Brain pericyte (primary cell): ENCODE measurements around the gene SLMAP.

ENCODE experiments used
- DNase-seq: peaks from one replicate; pipeline ENCODE4 v3.0.0-alpha.2; 2012; ENCODE audit warnings: low read depth, low spot score

The SLMAP gene

DNA sequence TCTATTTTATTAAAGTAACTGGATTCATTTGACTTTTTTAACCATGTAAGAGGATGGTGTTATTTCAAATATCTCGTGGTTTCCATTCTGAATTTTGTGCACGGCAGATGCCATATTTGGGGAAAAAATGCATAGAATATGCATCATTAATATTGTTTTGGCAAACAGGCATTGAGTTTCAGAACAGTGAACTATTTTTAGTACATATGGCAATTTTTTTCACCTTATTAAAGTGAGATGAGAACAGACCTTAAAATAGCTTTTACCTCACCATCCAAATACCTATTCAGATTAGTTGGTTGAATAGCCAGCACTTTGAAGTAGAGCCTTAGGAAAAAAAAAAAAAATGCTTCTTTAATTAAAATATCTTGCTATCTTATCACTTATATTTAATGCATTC is 134.8 kb downstream of the SLMAP start:
- no peak for DNase-seq

DNA sequence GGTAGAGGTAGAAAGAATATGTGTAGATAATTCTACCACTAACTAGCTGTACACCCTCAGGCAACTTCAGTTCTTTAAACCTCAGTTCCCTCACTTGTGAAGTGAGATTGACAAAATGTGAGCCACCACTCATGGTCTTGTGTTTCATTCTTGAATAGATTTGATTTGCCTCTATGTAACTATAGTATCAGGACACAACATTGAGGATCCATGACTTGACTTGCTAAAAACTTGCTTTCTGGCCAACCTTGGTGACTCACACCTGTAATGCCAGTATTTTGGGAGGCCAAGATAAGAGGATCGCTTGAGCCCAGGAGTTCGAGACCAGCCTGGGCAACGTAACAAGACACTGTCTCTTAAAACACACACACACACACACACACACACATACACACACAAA is 136.3 kb downstream of the SLMAP start:
- no peak for DNase-seq

DNA sequence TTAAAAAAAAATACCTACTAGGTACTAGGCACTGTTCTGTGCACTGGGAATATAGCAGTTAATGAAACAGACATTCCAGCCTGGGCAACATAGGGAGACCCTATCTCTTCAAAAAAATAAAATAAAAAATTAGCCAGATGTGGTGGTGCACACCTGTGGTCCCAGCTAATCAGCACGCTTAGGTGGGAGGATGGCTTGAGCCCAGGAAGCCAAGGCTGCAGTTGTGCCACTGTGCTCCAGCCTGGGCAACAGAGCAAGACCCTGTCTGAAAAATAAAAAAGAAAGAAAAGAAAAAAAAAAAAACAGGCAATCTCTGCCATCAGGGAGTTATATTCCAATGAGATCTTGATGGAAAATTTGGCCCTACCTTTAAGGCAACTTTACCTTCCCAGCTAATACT is 137.0 kb downstream of the SLMAP start:
- DNase-seq: no peak

DNA sequence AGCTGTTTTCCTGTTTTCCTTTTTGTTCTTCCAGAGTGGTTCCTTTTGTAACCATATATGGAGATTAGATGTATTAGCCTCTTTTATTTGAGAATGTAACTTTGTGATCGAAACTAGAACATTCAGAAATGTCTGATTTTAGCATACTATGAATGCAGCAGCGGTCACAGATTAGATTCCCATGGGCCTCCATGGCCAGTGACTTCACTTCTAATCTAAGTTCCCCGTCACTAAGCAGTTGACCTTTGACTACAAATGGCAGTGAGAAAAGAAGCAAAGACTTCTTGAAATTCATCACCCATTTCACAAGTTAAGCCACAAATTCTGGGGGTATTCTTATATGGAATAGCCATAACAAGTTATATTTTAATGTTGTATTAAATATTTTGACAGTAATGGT is 137.6 kb downstream of the SLMAP start:
- no peak for DNase-seq

DNA sequence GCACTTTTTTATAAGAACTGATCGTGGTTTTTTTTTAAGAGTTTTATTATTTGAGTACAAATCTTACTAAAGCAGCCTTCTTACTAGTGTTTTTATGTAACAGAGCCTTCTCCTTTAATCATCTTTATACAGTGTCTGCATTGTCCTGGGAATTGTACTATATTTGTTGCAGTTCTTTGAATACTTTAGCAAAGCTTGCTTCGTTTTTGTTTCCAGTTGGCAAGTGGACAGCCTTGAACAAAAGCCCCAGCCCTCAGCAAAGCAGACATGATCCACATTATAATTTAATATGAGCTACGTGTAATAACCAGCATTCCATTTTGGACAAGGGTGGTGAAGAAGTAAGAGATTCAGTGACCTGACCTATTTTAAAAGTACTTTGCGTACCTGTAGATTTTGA is 139.9 kb downstream of the SLMAP start:
- DNase-seq: no peak

DNA sequence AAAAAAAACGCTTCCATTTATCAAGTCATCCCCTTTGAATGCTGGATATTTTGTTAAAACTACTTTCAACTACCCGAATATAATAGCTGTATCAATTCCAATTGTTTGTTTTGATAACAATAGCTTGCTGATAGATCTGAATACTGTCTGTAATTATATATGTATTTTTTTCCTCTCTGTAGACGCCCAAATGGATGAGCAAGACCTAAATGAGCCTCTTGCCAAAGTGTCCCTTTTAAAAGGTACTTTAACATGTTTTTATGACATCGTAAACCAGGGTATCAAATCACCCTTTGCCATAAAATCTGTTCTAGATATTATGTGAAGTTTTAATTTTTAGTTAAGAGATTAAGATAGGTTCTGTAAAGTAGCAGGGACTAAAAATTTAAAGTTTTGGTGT is 140.6 kb downstream of the SLMAP start:
- no peak for DNase-seq

DNA sequence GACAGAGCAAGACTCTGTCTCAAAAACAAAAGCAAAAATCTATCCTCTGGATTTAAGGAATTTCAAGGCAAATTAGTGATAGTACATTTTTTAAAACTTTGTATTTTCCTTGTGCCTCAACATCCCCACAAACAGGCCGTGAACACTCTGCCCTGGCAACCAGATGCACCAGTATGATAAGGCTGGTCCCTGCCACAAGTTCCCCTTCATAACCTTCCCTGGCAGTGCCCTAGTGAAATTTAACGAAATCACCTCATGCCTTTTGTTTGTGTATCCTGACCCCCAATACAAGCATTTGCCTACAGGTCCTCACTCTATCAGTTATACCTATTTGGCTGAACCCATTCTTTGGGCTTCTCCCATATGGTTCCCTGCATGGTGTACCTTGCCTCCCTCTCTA is 144.7 kb downstream of the SLMAP start:
- DNase-seq: no peak

DNA sequence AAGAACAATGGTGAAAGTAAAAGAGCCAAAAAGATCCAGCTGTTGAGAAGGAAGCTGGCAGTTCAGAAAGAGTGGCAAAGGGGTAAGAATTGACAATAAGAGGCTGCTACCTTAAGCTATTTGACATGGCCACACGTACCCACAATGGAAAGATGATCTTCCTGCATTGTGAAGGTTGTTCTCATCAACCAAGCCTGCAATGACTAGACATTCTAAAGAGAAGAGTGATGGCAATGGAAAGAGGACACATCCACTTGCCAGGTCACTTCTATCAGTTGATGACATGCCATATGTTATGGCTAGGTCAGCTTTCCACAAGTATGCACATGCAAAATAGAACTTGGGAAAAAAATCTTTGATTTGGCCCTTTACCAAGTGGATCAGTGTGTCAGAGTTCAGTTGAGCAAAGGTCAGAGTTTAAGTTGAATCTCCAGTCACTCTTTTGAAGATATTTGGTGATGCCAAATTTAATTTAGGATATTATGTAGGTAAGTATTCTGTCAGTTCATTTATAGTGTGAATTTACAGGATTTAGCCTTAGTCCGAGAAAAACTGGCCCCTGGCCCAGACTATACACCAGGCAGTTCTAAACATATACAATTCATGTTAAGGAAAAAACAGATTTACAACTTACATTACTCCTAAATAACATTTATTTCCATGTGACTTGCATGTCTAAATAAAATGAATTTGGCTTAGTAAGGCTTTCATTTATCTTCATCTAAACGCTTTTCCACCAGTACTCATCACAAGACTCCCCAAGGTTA is 147.2 kb downstream of the SLMAP start:
- no peak for DNase-seq

DNA sequence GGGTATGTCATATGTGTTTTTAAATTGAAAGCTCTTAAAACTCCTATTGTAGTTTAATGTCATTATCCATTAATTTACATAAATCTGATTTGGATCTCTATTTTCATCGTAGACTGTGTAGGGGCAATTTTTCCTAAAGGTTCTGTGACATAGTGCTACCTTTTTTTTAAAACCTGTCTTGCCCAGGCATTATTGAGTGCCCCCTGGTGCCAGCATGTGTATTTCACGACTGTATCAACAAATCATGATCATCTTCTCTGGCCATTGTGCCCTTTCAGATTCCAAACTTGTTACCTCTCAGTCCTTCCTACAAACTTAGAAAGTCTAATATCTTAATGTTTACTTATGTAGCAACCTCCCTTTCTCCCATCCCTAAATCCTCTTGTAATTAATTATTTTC is 154.9 kb downstream of the SLMAP start:
- no peak for DNase-seq

DNA sequence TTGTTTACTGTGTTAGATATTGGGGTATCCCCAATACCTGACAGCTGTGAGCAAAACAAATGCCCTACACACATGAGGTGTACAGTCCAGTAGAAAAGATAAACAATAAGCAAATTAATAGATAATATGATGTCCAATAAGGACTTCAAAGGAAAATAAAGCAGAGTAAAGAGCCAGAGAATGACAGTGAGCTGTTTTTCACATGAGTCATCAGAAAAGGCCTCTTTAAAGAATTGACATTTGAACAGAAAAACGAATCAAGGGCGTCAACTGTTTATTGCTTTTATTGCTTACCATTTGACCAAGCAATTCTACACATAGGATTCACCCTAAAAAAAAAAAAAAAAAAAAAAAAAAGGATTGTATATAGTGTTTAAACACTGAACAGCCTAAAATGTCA is 155.5 kb downstream of the SLMAP start:
- no peak for DNase-seq

DNA sequence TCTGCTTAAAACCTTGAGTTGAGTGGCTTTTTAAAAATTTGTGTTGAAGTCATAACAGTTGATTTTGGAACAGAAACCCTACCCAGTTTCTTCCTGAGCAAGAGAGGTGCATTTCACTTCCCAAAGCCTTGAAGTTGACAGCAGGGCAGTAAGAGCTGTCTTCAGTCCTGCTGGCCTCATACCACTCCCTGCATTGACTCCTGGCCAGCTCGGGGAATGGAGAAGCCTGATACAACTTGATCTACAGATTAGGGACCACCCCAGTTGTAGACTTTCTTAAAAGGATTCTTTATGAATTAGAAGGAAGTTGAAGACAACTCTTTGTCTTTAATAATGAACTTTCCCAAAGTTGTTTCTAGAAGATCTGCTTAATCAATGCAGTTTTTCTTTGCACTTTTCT is 161.5 kb downstream of the SLMAP start:
- no peak for DNase-seq

DNA sequence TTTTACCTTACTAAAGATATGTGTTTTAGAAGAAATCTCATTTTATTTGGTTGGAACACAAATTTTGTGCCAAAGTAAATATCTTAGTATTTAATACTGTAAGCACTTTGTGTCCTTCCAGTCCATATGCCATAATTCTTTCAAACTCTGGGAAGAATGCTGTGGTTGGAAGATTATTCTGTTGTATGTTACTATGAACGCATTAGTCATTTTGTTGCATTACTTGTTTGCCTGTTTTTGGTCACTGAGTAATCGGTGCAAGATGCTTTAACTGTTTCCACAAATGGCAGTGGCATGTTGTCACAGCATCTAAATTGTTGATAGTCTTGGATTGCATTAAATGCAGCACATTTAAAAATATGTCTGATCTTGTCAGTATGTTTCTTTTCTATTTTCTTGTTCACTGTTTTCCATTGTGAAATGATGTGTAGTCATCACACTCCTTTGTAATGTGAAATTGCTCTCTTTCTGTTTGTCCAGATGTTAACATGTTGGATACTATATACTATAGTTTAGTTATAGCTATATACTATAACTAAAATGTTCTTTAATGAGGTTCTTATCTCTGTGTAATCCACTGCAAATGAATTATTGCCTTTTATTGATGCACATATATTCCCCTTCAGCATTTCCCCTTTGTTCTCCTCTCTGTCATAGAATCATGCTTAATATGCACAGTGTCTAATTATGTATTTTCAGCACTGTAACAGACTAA is 162.2 kb downstream of the SLMAP start:
- DNase-seq: no peak

DNA sequence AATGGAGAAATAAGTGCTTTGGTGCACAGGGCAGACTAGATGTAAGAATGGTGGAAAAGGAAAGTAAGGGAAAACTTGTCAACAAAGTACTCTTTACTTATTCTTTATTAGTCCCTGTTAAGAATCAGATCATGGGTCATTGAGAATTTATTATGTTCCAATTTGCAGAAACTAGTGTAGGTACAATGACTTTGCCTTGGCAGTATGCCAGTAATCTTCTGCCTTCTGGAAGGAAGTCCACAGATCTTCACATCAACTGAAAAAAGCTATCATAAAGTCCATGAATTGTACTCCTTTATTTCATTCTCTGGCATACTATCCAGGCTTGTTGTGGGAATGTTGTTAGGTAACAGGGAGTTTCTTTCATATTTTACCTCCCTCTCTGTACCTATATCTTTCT is 163.9 kb downstream of the SLMAP start:
- no peak for DNase-seq

DNA sequence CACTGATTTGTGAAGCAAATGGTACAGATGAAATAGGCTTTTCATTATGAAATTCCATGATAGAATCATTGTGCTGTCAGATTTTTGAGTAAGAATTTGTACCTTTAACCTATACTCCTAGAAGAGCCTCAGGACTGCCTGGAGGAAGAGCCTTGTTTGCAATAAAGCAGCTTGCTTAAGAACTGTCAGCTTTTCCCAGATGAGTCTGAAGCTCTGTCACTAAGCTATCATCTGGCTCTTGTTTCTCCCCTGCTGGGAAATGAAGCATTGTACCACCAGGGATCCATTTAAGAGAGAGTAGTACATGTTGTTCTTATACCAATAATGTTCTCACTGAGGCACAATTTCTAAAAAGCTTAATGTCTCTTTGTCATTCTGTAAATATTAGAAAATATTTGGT is 167.0 kb downstream of the SLMAP start:
- DNase-seq: no peak

DNA sequence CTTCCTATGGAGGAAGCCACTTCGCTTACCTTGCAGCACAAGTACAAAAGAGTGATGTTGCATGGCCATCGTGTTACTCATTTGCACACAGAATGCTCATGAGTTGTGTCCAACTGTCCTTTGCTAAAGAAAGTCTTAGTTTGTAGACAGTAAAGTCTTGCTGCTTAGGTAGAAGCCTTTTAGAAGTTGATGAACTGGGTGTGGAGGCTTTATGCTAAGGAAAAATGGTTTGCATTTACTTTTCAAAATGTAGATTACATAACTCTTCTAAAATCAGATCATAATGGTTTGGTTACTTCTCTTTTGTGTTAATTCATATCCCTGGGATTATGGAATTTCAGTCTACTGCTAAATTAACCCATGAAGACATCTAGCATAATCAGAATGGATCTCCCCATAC is 167.6 kb downstream of the SLMAP start:
- no peak for DNase-seq

DNA sequence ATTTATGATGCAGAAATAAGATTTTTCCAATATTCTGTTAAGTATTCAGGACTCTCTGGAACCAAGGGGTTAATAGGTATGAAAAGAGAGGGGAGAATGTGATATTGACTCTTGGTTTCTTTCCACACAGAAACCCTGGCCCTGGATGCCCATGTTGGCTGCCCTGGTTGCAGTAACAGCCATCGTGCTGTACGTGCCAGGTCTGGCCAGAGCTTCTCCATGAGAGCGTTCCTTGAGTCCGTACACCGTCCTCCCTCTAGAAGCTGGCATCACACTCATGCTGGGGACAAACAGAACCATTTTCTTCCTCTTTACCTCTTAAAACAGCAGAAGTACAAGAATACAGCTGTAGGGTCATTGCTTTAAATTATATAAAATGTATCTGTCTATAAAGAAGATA is 171.1 kb downstream of the SLMAP start:
- no peak for DNase-seq

DNA sequence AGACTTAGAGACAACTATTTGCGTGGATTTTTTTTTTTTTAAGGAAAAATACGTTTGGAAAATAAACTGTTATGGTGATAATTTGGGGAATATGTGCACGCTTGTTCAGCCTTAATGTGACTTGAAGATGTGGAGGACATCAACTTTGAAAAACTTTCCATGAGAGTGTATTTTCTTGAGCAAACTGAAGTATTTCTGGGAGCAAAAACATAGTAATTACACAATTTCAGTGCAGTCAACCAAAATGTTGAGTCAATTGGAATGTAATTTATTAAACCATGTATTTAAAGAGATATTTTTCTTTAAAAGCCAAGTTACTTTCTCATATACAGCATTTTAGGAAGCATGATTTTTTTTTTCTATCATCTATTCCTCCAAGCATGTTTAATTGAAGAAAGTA is 171.8 kb downstream of the SLMAP start:
- DNase-seq: no peak

DNA sequence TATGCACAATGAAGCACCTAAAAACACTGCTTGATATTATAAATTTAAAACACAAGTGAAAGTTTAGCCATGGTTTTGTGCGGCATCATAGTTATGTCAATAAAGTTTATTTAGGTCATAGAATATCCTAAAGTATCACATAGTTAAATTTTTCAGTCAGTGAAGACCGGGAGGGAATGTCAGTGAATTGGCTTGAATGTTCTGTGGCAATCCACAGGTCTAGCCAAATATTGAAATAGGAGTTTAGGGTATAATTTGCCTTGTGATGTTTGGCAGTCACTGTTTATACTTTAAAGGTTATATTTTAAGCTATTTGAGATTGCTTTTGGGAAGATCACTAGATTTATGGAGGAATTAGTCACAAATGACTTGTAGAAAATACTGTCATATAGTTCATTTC is 172.4 kb downstream of the SLMAP start:
- DNase-seq: no peak

DNA sequence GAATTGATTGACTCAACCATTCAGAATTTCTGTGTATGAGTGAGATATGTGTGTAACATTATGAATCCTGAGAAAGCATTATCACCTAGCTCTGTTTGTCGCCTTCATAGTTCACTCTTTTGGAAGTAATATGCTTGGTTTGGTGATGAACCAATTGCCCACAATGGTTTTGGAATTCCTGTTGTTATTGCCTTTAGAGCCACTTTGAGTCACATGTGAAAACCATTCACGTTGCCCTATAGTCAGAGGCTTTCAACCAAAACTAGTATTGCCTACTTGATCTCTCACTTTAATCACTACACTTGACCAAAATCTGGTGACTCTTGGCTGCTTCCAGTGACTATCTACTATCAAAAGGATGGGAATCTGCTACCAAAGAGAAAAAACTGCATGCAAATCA is 173.9 kb downstream of the SLMAP start:
- DNase-seq: no peak

DNA sequence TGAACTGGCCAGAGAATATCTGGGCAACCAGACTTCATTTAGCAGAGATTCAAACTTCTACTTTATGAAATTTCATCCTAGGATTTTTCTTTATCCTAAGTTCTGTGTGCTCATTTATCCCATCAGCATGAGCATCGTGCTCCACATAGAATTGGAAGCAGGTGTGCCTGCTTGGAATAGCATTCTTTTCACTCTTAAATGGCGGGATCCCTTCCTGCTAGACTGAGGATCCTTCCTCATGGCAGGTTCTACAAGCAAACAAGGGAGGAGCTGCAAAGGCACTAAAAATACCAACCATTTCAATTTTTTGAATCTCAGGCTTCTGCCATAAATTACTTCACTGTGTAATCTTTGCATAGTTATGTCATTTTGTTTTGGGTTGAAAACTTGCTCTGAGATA is 177.5 kb downstream of the SLMAP start:
- DNase-seq: no peak

DNA sequence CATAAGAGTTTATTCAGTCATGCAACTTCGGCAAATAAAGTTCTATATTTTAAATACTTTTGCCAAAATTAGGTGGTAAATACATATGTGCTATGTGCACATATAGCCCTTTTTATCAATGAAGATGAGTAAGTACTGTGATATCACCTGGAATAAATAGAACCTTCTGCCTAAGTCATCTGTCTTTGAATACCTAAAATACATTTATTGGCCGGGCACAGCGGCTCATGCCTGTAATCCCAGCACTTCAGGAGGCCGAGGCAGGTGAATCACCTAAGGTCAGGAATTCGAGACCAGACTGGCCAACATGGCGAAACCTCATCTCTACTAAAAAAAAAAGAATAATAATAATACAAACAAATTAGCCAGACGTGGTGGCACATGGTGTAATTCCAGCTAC is 178.3 kb downstream of the SLMAP start:
- no peak for DNase-seq

DNA sequence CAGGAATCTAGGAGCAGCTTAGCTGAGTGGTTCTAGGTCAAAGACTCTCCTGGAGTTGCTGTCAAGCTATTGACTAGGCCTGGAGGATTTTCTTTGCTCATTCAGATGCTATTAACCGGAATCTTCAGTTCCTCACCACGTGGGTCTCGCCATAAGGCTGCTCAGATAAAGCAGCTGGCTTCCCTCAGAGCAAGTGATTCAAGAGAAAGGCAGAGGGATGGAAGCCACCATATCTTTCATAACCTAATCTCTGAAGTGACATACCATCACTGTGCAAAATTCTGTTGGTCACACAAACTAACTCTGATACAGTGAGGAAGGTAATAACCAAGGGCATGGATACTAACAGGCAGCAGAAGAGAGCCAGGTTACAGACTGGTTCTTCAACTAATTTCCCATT is 179.4 kb downstream of the SLMAP start:
- no peak for DNase-seq

DNA sequence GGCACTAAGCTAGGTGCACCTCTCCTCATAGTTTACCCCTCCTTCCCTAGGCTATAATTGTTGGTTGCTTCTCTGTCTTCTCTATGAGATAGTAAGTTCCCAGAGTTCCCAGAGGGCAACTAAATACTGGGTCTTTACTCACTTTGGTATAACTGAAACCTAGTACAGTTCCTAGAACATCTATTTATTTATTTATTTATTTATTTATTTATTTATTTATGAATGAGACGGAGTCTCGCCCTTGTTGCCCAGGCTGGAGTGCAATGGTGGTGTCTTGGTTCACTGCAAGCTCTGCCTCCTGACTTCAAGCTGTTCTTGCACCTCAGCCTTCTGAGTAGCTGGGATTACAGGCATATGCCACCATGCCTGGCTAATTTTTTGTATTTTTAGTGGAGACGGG is 181.0 kb downstream of the SLMAP start:
- no peak for DNase-seq

DNA sequence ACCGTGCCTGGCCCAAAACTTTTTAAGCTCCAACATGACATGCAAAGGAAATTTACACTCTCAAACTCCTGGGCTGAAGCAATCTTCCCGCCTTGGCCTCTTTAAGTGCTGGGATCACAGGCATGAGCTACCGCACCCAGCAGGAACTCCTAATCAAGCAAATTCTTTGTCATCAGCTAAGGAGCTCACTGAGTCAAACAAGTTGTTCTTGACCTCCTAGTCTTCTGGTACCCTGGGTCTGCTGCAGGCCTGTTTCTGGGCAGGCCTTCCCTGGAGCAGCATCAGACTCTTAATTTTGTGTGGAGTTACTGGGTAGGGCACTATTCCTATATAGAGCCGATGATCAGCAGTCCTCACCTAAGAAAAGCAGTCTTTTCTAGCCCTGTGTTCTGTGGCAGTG is 183.7 kb downstream of the SLMAP start:
- no peak for DNase-seq
